Spleen (tissue), 11 donors: ENCODE measurements around the gene PIMREG. TPM values are rescaled to one million over a fixed set of nuclear protein-coding genes. Genes with fewer than 3 reads are reported as not detected.

Source experiments
- DNase-seq: peaks from one replicate; pipeline ENCODE4 v3.0.0-alpha.2; 2020
- H3K27ac ChIP-seq, 8 donors: fragments of 200-600 bp; sonication (generic) in 7 of 8; 1 replicate in 4 of 8; 2 replicates in 4 of 8; pipeline versions ENCODE4 v1.5.0 to v1.8.0; 2016 to 2021; ENCODE audit warnings: inconsistent platforms in 4 of 8, mild to moderate bottlenecking in 4 of 8, moderate library complexity in 1 of 8
- H3K27me3 ChIP-seq, 7 donors: fragments of 200-600 bp; sonication (generic) in 6 of 7; replicated peaks in 1 of 7; 1 replicate in 4 of 7; 2 replicates in 3 of 7; pipeline versions ENCODE4 v1.5.0 to v1.8.0; 2016 to 2021; ENCODE audit warnings: inconsistent platforms in 3 of 7, mild to moderate bottlenecking in 1 of 7
- H3K36me3 ChIP-seq, 6 donors: fragments of 200-600 bp; sonication (generic) in 5 of 6; 1 replicate in 4 of 6; 2 replicates in 2 of 6; pipeline versions ENCODE4 v1.5.0 to v1.8.0; 2016 to 2021; ENCODE audit warnings: inconsistent platforms in 2 of 6
- H3K4me1 ChIP-seq, 6 donors: fragments of 200-600 bp; sonication (generic) in 5 of 6; 1 replicate in 3 of 6; 2 replicates in 3 of 6; pipeline versions ENCODE4 v1.5.0 to v1.8.0; 2016 to 2021; ENCODE audit warnings: inconsistent platforms in 3 of 6
- H3K4me3 ChIP-seq, 8 donors: fragments of 200-600 bp; sonication (generic) in 7 of 8; 1 replicate in 4 of 8; 2 replicates in 4 of 8; pipeline versions ENCODE4 v1.5.0 to v1.8.0; 2016 to 2021; ENCODE audit warnings: inconsistent platforms in 4 of 8, mild to moderate bottlenecking in 4 of 8, moderate library complexity in 2 of 8
- H3K9me3 ChIP-seq, 8 donors: fragments of 200-600 bp; sonication (generic) in 7 of 8; 1 replicate in 4 of 8; 2 replicates in 4 of 8; pipeline versions ENCODE4 v1.5.0 to v1.8.0; 2016 to 2021; ENCODE audit warnings: inconsistent platforms in 4 of 8
- CTCF ChIP-seq, 11 experiments: fragments of 200-600 bp in 7 of 11; fragments of 450-650 bp in 4 of 11; sonication (generic) in 4 of 11; IDR thresholded peaks in 8 of 11; conservative IDR thresholded peaks in 3 of 11; 1 replicate in 7 of 11; 2 replicates in 4 of 11; pipeline versions ENCODE4 v1.4.0 to v1.8.0; 2016 to 2021; ENCODE audit warnings: antibody characterized with exemption in 11 of 11, inconsistent platforms in 4 of 11, mild to moderate bottlenecking in 1 of 11
- POLR2A ChIP-seq, 3 donors: fragments of 450-650 bp; IDR thresholded peaks; one replicate each; pipeline ENCODE4 v1.5.1; 2017; ENCODE audit warnings: antibody characterized with exemption in 3 of 3, mild to moderate bottlenecking in 1 of 3
- POLR2AphosphoS5 ChIP-seq, 3 donors: sonication (generic); formaldehyde crosslinking; IDR thresholded peaks; one replicate each; pipeline ENCODE4 v1.5.1; 2017; ENCODE audit warnings: antibody characterized with exemption in 3 of 3
- WGBS, 5 donors: extraction: QIAGEN DNeasy Blood & Tissue Kit in 3 of 5; methylation state at CpG; one replicate each; pipeline versions ENCODE4 v1.1.5 to v1.1.7; 2013 to 2018; 5-methylcytosine and 5-hydroxymethylcytosine counted together
- intact Hi-C: fragments of 100-400 bp; cut with DNase I; formaldehyde crosslinking; loops from one replicate; pipeline ENCODE4 v1.15.0; 2023; ENCODE audit warnings: low total_unique reads
- polyA plus RNA-seq, 3 donors: library from polyadenylated mRNA; stranded (reverse); fragments of 200-250 nt; gene quantifications; one replicate each; pipeline ENCODE4 v1.2.1, GENCODE V29; 2013
- total RNA-seq, 7 donors: library from RNA; depleted of rRNA in 3 of 7; stranded (reverse); fragments of >200 nt in 3 of 7; fragmentation: NEBNext Ultra II Directional in 4 of 7; extraction: Animal tissue kit (Norgen Biotek cat#: 25700) in 4 of 7; gene quantifications; one replicate each; pipeline versions ENCODE4 v1.1.0 to v1.2.1, GENCODE V29; 2016 to 2021
- donor health status: healthy with polysubstance abuse.
- donor health status: DM: no; HTN: no; CAD: no; lungs with moderate emphysema.
- donor health status: DM: no; HTN: no; CAD: no.
- donor health status: Bipolar disorder and iron deficiency.
- donor health status: healthy.
- donor health status: DM: no; HTN: no; CAD: no.
- donor health status: DM: yes; HTN: yes; CAD: no.

Gene PIMREG
- total and polyA plus RNA-seq, 10 donors: 1.3 to 11.6 (median 3.8) TPM

- Histone ChIP-seq H3K36me3 (peaks cover 0 to 92% (median 21%) of the 10 kb centered on the region in 6 donors), H3K4me1 (peaks cover 0 to 55% (median 20%) of the 10 kb centered on the region in 6 donors), H3K27ac (peak overlapping the region in 3 of 8 donors; percentile 14 to 53 (median 16)), H3K27me3 (no peaks in the 10 kb centered on the region), H3K9me3 (no peaks in the 10 kb centered on the region), H3K4me3 (no peak overlapping the region)
- DNase-seq: peak; percentile 63
- intact Hi-C loops: no loop called here
- TF ChIP-seq POLR2A (IDR thresholded peaks at IDR 0.05) (no peak), CTCF (IDR thresholded peaks at IDR 0.05 in 8 of 11, conservative IDR thresholded peaks at IDR 0.05 in 3 of 11) (no peak), POLR2AphosphoS5 (IDR thresholded peaks at IDR 0.05) (peak in 1 of 3 donors; percentile 15)
- WGBS, 5 donors: 82 to 89% (median 84%) methylated on average over 20 to 24 of the region's 24 CpGs
These were observed 19.6 kb downstream of the PIMREG start for GRCh38 chr17:6463616-6464445.

GRCh38 chr17:6464446-6465041, 20.3 kb downstream of the PIMREG start:
- no peak for DNase-seq
- Histone ChIP-seq H3K27me3 (no peaks in the 10 kb centered on the region), H3K27ac (peak overlapping the region in 2 of 8 donors; percentile 14 to 53), H3K36me3 (peaks cover 0 to 98% (median 22%) of the 10 kb centered on the region in 6 donors), H3K4me1 (peaks cover 0 to 48% (median 19%) of the 10 kb centered on the region in 6 donors), H3K4me3 (no peak overlapping the region), H3K9me3 (no peaks in the 10 kb centered on the region)
- no peak for TF ChIP-seq CTCF (IDR thresholded peaks at IDR 0.05 in 8 of 11, conservative IDR thresholded peaks at IDR 0.05 in 3 of 11)
- peak in 2 of 3 donors; percentile 11 to 61 for TF ChIP-seq POLR2AphosphoS5 (IDR thresholded peaks at IDR 0.05)
- intact Hi-C loops: no loop called here
- 84 to 90% (median 87%) methylated on average over 14 of the region's 14 CpGs for WGBS, 5 donors

- no peak for DNase-seq
- no peak for TF ChIP-seq POLR2A (IDR thresholded peaks at IDR 0.05)
- TF ChIP-seq POLR2AphosphoS5 (IDR thresholded peaks at IDR 0.05): peak in 1 of 3 donors; percentile 3
- no peak for TF ChIP-seq CTCF (IDR thresholded peaks at IDR 0.05 in 8 of 11, conservative IDR thresholded peaks at IDR 0.05 in 3 of 11)
- 78 to 90% (median 83%) methylated on average over 19 of the region's 19 CpGs for WGBS, 5 donors
- intact Hi-C loops: no loop called here
- no peak overlapping the region for H3K4me3 ChIP-seq
- H3K4me1 ChIP-seq: peaks cover 0 to 40% (median 16%) of the 10 kb centered on the region in 6 donors
- H3K9me3 ChIP-seq: no peaks in the 10 kb centered on the region
- H3K27me3 ChIP-seq: no peaks in the 10 kb centered on the region
- no peak overlapping the region for H3K27ac ChIP-seq
- H3K36me3 ChIP-seq: peaks cover 0 to 98% (median 26%) of the 10 kb centered on the region in 6 donors
These were observed 21.1 kb downstream of the PIMREG start for GRCh38 chr17:6465206-6466003.
